Neural cell (in vitro differentiated cells): Measurements from ENCODE around the gene PVALEF. TPM values are rescaled to one million over a fixed set of nuclear protein-coding genes. Genes with fewer than 3 reads are reported as not detected.
"Not testable (repeated sequence)": the region's sequence is repeated elsewhere in the genome, so short reads cannot be mapped to it uniquely, and the experiment has no call there.

ENCODE experiments used
- H2AFZ ChIP-seq: fragments of 200-600, 300-800 bp; sonication (generic), shearing (Covaris generic); 2 replicates; pipeline ENCODE4 v1.6.0; 2014; ENCODE audit warnings: low read depth, mild to moderate bottlenecking, antibody characterized with exemption, low read length, moderate library complexity
- H3F3A ChIP-seq: fragments of 200-600 bp; shearing (Covaris generic); 2 replicates; pipeline ENCODE4 v1.6.1; 2016; ENCODE audit warnings: mild to moderate bottlenecking, moderate library complexity, mixed read lengths, antibody characterized with exemption, low read length; ENCODE audit not compliant: insufficient read depth, poor library complexity, severe bottlenecking
- H3K27ac ChIP-seq: fragments of 200-600, 300-800 bp; sonication (generic), shearing (Covaris generic); 2 replicates; pipeline ENCODE4 v1.5.1; 2014; ENCODE audit warnings: mild to moderate bottlenecking, low read length, moderate library complexity
- H3K27me3 ChIP-seq: fragments of 300-800, 200-600 bp; sonication (generic), shearing (Covaris generic); 2 replicates; pipeline ENCODE4 v1.6.0; 2014; ENCODE audit warnings: mild to moderate bottlenecking, low read depth, low read length, moderate library complexity; ENCODE audit not compliant: insufficient read depth
- H3K36me3 ChIP-seq: fragments of 300-800, 200-600 bp; sonication (generic), shearing (Covaris generic); 2 replicates; pipeline ENCODE4 v1.5.1; 2014; ENCODE audit warnings: mild to moderate bottlenecking, antibody characterized with exemption, low read length, moderate library complexity; ENCODE audit not compliant: insufficient read depth
- H3K4me2 ChIP-seq: fragments of 300-800, 200-600 bp; sonication (generic), shearing (Covaris generic); 2 replicates; pipeline ENCODE4 v1.6.0; 2014; ENCODE audit warnings: mild to moderate bottlenecking, low read length
- H3K4me3 ChIP-seq: fragments of 300-800, 200-600 bp; sonication (generic), shearing (Covaris generic); 2 replicates; pipeline ENCODE4 v1.5.1; 2014; ENCODE audit warnings: mild to moderate bottlenecking, low read length, moderate library complexity
- H3K79me2 ChIP-seq: fragments of 200-600 bp; shearing (Covaris generic); replicated peaks from 2 replicates; pipeline ENCODE4 v1.6.0; 2014; ENCODE audit warnings: mild to moderate bottlenecking, low read length, moderate library complexity; ENCODE audit not compliant: insufficient read depth
- H3K9ac ChIP-seq: fragments of 300-800, 200-600 bp; sonication (generic), shearing (Covaris generic); 2 replicates; pipeline ENCODE4 v1.6.1; 2016; ENCODE audit warnings: mild to moderate bottlenecking, low read length, mixed read lengths
- H3K9me2 ChIP-seq: fragments of 200-600 bp; shearing (Covaris generic); 2 replicates; pipeline ENCODE4 v1.6.1; 2016; ENCODE audit warnings: mild to moderate bottlenecking, low read length, mixed read lengths; ENCODE audit not compliant: insufficient read depth
- H3K9me3 ChIP-seq: fragments of 200-600, 300-800 bp; sonication (generic), shearing (Covaris generic); 2 replicates; pipeline ENCODE4 v1.6.1; 2016; ENCODE audit warnings: mild to moderate bottlenecking, mixed run types, low read length, moderate library complexity, mixed read lengths
- H4K20me1 ChIP-seq: fragments of 200-600 bp; shearing (Covaris generic); 2 replicates; pipeline ENCODE4 v1.6.1; 2016; ENCODE audit warnings: mild to moderate bottlenecking, mixed run types; ENCODE audit not compliant: insufficient read depth
- EP300 ChIP-seq: fragments of 450-650 bp; conservative IDR thresholded peaks from 2 replicates; pipeline ENCODE4 v1.6.1; 2014; ENCODE audit warnings: antibody characterized with exemption, mild to moderate bottlenecking, moderate library complexity; ENCODE audit not compliant: poor library complexity, severe bottlenecking
- EZH2 ChIP-seq: fragments of 200-600, 300-800 bp; shearing (Covaris generic), sonication (generic); IDR thresholded peaks from 2 replicates; pipeline ENCODE4 v1.6.1; 2014; ENCODE audit warnings: antibody characterized with exemption, low read length, borderline replicate concordance, mild to moderate bottlenecking; ENCODE audit not compliant: insufficient read depth, poor library complexity, severe bottlenecking
- MXI1 ChIP-seq: fragments of 450-650 bp; conservative IDR thresholded peaks from 2 replicates; pipeline ENCODE4 v1.6.1; 2014; ENCODE audit warnings: antibody characterized with exemption, mild to moderate bottlenecking; ENCODE audit not compliant: poor library complexity, severe bottlenecking
- POLR2AphosphoS5 ChIP-seq: IDR thresholded peaks from 2 replicates; pipeline ENCODE4 v1.6.1; 2012
- RAD21 ChIP-seq: fragments of 450-650 bp; conservative IDR thresholded peaks from 2 replicates; pipeline ENCODE4 v1.6.1; 2014; ENCODE audit warnings: antibody characterized with exemption, mild to moderate bottlenecking, moderate library complexity
- SMC3 ChIP-seq: fragments of 450-650 bp; conservative IDR thresholded peaks from 2 replicates; pipeline ENCODE4 v1.6.1; 2014; ENCODE audit warnings: antibody characterized with exemption, mild to moderate bottlenecking, moderate library complexity; ENCODE audit not compliant: poor library complexity
- TAF1 ChIP-seq: IDR thresholded peaks from 2 replicates; pipeline ENCODE4 v1.6.1; 2012; ENCODE audit warnings: low read depth
- polyA plus RNA-seq: library from polyadenylated mRNA; depleted of rRNA; stranded (reverse); fragments of >200 nt; gene quantifications from 2 replicates; pipeline ENCODE4 v1.2.3, GENCODE V29; 2014
- TF ChIP-seq, protein P1 (sequence below): fragments of 450-650 bp; IDR thresholded peaks from 2 replicates; pipeline ENCODE4 v1.5.1; 2014; ENCODE audit warnings: antibody characterized with exemption, mild to moderate bottlenecking, moderate library complexity; ENCODE audit not compliant: poor library complexity, severe bottlenecking
- TF ChIP-seq, protein P2 (sequence below): IDR thresholded peaks from 2 replicates; pipeline ENCODE4 v1.6.1; 2012; ENCODE audit warnings: borderline replicate concordance

Gene PVALEF
- polyA plus RNA-seq, 1 donor from 2014 or later, result not detected

DNA sequence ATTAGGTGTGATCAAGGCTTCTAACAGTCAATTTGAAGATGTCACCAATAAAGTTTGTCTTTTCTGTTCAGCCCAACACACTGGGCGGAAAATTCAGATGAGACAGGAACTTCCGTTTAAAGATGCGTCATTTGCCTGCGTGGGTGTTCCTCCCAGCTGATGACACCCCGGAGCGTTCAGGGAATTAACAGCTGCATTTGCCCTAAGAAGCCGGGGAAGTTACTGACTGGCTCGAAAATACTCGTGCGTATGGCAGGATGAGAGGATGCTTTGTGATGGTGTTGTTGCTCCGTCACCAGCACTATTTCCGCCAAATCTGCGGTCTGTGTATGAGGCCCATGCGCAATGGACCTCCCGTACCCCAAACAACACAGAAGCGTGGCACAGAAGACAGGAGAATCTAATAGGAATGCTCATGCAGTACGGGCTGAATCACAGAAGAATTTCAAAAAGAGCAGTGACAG lies 11.9 kb upstream of the PVALEF start:
- Histone ChIP-seq H3K27ac (no peak overlapping the region), H3K36me3 (no peaks in the 10 kb centered on the region), H2AFZ (no peak overlapping the region), H3K9ac (no peak overlapping the region), H3K4me3 (no peak overlapping the region), H3K79me2 (no peaks in the 10 kb centered on the region), H3K27me3 (no peaks in the 10 kb centered on the region), H3F3A (no peaks in the 10 kb centered on the region), H4K20me1 (no peaks in the 10 kb centered on the region), H3K4me2 (no peak overlapping the region), H3K9me3 (no peaks in the 10 kb centered on the region), H3K9me2 (no peaks in the 10 kb centered on the region)
- TF ChIP-seq, protein P1, sequence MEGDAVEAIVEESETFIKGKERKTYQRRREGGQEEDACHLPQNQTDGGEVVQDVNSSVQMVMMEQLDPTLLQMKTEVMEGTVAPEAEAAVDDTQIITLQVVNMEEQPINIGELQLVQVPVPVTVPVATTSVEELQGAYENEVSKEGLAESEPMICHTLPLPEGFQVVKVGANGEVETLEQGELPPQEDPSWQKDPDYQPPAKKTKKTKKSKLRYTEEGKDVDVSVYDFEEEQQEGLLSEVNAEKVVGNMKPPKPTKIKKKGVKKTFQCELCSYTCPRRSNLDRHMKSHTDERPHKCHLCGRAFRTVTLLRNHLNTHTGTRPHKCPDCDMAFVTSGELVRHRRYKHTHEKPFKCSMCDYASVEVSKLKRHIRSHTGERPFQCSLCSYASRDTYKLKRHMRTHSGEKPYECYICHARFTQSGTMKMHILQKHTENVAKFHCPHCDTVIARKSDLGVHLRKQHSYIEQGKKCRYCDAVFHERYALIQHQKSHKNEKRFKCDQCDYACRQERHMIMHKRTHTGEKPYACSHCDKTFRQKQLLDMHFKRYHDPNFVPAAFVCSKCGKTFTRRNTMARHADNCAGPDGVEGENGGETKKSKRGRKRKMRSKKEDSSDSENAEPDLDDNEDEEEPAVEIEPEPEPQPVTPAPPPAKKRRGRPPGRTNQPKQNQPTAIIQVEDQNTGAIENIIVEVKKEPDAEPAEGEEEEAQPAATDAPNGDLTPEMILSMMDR, result no peak
- TF ChIP-seq RAD21 (no peak), MXI1 (no peak), TAF1 (no peak), EZH2 (no peak), EP300 (no peak), SMC3 (no peak), POLR2AphosphoS5 (no peak)
- TF ChIP-seq, protein P2, sequence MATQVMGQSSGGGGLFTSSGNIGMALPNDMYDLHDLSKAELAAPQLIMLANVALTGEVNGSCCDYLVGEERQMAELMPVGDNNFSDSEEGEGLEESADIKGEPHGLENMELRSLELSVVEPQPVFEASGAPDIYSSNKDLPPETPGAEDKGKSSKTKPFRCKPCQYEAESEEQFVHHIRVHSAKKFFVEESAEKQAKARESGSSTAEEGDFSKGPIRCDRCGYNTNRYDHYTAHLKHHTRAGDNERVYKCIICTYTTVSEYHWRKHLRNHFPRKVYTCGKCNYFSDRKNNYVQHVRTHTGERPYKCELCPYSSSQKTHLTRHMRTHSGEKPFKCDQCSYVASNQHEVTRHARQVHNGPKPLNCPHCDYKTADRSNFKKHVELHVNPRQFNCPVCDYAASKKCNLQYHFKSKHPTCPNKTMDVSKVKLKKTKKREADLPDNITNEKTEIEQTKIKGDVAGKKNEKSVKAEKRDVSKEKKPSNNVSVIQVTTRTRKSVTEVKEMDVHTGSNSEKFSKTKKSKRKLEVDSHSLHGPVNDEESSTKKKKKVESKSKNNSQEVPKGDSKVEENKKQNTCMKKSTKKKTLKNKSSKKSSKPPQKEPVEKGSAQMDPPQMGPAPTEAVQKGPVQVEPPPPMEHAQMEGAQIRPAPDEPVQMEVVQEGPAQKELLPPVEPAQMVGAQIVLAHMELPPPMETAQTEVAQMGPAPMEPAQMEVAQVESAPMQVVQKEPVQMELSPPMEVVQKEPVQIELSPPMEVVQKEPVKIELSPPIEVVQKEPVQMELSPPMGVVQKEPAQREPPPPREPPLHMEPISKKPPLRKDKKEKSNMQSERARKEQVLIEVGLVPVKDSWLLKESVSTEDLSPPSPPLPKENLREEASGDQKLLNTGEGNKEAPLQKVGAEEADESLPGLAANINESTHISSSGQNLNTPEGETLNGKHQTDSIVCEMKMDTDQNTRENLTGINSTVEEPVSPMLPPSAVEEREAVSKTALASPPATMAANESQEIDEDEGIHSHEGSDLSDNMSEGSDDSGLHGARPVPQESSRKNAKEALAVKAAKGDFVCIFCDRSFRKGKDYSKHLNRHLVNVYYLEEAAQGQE, result no peak

DNA sequence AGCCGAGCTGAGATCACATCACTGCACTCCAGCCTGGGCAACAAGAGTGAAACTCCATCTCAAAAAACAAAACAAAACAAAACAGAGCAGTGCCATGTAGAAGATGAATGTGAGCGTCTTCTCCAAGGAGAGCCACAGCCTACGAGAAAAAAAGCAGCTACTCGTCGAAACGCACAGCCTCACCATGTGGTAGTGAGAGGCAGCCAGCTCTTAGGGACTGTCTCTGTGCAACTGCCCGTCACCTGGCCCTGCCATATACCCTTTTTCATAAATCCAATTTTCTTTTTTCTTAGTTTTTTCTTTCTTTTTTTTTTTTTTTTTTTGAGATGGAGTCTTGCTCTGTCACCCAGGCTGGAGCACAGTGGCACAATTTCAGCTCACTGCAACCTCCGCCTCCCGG lies 11.3 kb upstream of the PVALEF start:
- H3K36me3 ChIP-seq, H4K20me1 ChIP-seq, H2AFZ ChIP-seq, H3F3A ChIP-seq, H3K9me3 ChIP-seq, H3K79me2 ChIP-seq, H3K9me2 ChIP-seq, H3K27me3 ChIP-seq, H3K27ac ChIP-seq, H3K4me3 ChIP-seq, H3K4me2 ChIP-seq, H3K9ac ChIP-seq: not testable (repeated sequence)

DNA sequence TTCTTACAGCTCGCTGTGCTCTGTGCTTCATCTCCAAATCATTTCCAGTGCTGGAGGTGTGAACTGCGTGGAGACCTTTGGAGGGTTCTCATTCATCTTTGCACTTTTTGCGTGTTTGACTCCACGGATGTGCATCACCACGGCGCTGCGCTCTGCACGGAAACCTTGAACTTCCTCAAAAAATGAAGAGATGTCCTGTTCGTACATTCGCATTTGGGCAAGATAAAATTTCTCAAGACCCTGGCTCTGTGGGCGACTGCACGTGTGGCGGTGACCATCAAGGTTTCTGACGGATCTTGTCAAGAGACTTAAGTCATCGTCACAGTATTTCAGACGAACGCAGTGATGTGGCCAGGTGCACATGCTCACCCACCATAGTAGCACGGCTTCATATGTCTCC lies 10.3 kb upstream of the PVALEF start:
- Histone ChIP-seq H3K27ac (no peak overlapping the region), H3K27me3 (no peaks in the 10 kb centered on the region), H3K9me3 (no peaks in the 10 kb centered on the region), H3K4me2 (no peak overlapping the region), H4K20me1 (no peaks in the 10 kb centered on the region), H3K4me3 (no peak overlapping the region), H3K36me3 (no peaks in the 10 kb centered on the region), H3K9ac (no peak overlapping the region), H3F3A (no peaks in the 10 kb centered on the region), H3K9me2 (no peaks in the 10 kb centered on the region), H3K79me2 (no peaks in the 10 kb centered on the region), H2AFZ (no peak overlapping the region)
- TF ChIP-seq TAF1 (no peak), SMC3 (no peak), EZH2 (no peak), MXI1 (no peak), POLR2AphosphoS5 (no peak), RAD21 (no peak), EP300 (no peak)
- TF ChIP-seq, protein P2, result no peak
- TF ChIP-seq, protein P1, result no peak
